T-helper 1 cell treated with Interleukin-12 subunit alpha and Interleukin-12 subunit beta and Interleukin-4 antibody, amounts not matched to agents 30 μg/mL and 1 μg/mL, for 36 hours (primary cell): ENCODE data around the gene LARGE1.

Experiments used
- H3K27ac Mint-ChIP-seq: one replicate; pipeline ENCODE4 v1.8.0; 2021; ENCODE audit warnings: mild to moderate bottlenecking, mixed read lengths
- H3K27me3 Mint-ChIP-seq: one replicate; pipeline ENCODE4 v1.8.0; 2021; ENCODE audit warnings: low read depth, mixed read lengths
- H3K36me3 Mint-ChIP-seq: one replicate; pipeline ENCODE4 v1.8.0; 2021; ENCODE audit warnings: low read depth, mixed read lengths
- H3K4me1 Mint-ChIP-seq: one replicate; pipeline ENCODE4 v1.8.0; 2021; ENCODE audit warnings: low read depth, mixed read lengths
- H3K4me3 Mint-ChIP-seq: one replicate; pipeline ENCODE4 v1.8.0; 2021; ENCODE audit warnings: mild to moderate bottlenecking, moderate library complexity, mixed read lengths
- H3K9me3 Mint-ChIP-seq: one replicate; pipeline ENCODE4 v1.8.0; 2021; ENCODE audit warnings: mixed read lengths

Gene LARGE1

DNA sequence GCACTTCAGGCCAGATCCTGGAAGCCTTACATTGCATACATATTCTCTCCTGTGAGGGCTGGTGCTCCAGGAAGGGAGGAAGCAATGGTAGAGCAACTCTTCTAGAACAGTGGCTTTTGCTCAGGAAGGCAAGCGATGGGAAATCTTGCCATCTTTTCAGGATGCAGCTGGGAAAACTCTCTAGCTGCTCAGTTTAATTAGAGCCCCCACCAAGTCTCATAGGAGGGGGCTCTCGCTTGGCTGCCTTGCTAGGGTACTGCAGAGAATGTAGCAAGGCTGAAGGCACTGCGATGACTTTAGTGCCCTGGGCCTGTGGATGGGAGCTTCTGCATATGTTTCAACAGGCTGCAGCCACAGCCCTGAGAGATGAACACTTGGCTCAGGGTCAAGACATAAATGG, 504.9 kb downstream of the LARGE1 start:
- Mint-ChIP-seq H3K27ac (no peak overlapping the region), H3K36me3 (no peaks in the 10 kb centered on the region), H3K4me3 (no peak overlapping the region), H3K27me3 (no peaks in the 10 kb centered on the region), H3K4me1 (no peaks in the 10 kb centered on the region), H3K9me3 (peaks cover 28% of the 10 kb centered on the region)

DNA sequence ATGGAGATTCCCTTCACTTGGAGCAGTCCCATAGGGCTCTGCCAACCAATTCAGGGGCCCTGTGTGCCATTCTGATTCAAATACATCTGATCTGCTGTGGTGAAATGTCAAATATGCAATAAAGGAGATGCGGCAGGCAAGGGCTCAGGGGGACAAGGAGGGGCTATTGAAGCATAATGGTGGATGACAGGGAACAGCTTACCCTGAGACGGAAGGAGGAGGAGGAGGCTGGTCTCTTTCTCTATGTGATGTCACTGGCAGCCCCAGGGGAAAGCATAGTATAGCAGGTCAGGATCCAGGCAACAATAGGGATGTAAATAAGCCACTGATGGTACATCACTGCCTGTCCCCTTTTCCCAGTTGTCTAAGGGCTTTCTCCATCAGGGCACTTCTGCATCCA, 511.2 kb downstream of the LARGE1 start:
- no peaks in the 10 kb centered on the region for H3K4me1 Mint-ChIP-seq
- no peak overlapping the region for H3K4me3 Mint-ChIP-seq
- H3K9me3 Mint-ChIP-seq: peaks cover 18% of the 10 kb centered on the region
- no peaks in the 10 kb centered on the region for H3K27me3 Mint-ChIP-seq
- H3K27ac Mint-ChIP-seq: no peak overlapping the region
- no peaks in the 10 kb centered on the region for H3K36me3 Mint-ChIP-seq

DNA sequence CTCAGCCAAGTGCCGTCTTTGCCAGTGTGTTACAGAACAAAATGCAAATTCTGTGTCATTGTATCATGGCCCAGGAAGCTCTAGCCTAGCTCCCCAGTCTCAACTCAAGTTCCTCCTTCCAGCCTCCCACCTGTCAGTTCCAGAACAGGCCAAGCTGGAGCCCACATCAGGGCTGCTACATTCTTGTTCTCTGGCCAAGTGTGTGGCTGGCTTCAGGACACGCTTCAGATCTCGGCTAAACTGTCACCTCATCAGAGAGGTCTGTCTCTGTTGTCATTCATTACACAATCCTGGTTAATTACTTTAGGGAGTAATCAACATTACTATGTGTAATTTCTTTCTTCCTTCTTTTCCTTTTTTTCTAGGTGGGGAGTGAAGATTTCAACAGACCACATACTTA, 515.1 kb downstream of the LARGE1 start:
- Mint-ChIP-seq H3K27ac (no peak overlapping the region), H3K36me3 (no peaks in the 10 kb centered on the region), H3K4me1 (no peaks in the 10 kb centered on the region), H3K27me3 (no peaks in the 10 kb centered on the region), H3K4me3 (no peak overlapping the region), H3K9me3 (peaks cover 20% of the 10 kb centered on the region)

DNA sequence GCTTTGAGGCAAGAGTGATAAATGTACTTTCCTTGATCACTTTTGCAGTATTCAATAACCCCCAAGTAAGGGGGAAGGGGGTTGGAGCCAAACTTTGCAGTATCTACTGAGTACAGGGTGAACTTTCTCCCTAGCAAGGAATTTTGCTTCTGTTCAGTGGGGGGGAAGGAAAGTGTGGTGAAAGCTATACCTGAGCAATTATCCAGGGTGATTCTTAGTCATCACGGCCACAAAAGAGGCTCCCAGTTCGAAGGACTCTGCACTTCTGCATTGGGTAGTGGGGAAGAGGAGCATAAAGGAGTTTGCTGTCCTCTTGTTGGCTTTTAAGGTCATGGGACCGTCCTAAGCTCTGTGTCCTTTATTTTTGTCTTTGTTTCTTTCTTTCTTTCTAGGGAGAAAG, 515.6 kb downstream of the LARGE1 start:
- H3K27me3 Mint-ChIP-seq: no peaks in the 10 kb centered on the region
- H3K36me3 Mint-ChIP-seq: no peaks in the 10 kb centered on the region
- peaks cover 23% of the 10 kb centered on the region for H3K9me3 Mint-ChIP-seq
- no peak overlapping the region for H3K27ac Mint-ChIP-seq
- no peak overlapping the region for H3K4me3 Mint-ChIP-seq
- no peaks in the 10 kb centered on the region for H3K4me1 Mint-ChIP-seq

DNA sequence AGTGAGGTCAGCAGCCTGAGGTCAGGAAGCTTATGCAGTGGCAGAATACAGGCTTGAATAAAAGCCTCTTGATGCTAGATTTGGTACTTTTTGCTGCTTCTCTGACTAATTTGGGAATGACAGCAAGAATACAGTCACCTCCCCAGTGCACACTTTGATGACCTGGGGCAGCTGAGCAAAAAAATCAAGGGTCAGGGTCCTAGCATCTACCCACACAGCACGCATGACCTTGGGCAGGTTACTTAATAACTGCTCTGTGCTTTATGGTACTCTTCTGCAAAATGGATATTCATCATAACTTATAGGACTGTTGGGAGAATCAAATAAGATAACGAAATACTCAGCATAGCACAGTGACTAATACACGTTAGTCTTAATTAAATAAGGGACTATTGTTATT, 518.0 kb downstream of the LARGE1 start:
- Mint-ChIP-seq H3K4me1 (no peaks in the 10 kb centered on the region), H3K27ac (no peak overlapping the region), H3K4me3 (no peak overlapping the region), H3K27me3 (no peaks in the 10 kb centered on the region), H3K9me3 (peaks cover 25% of the 10 kb centered on the region), H3K36me3 (no peaks in the 10 kb centered on the region)

DNA sequence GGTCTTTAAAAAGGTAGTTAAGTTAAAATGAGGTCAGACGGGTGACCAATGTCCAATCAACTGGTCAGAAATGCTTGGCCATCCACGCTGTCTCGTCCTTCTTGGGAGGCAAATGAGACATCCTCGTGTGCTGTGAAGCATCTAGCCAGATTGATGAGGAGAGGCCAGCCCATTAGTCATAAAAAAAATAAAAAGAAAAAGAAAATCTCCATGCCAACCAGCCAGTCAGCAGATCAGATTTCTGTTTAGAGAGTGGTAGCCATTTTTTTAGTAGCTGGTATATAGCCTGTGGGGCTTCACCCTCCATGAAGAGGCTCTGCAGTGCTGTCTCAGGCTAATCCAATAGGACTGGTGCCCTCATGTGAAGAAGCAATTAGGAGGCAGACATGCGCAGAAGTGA, 519.0 kb downstream of the LARGE1 start:
- H3K36me3 Mint-ChIP-seq: no peaks in the 10 kb centered on the region
- H3K4me1 Mint-ChIP-seq: no peaks in the 10 kb centered on the region
- H3K4me3 Mint-ChIP-seq: no peak overlapping the region
- no peaks in the 10 kb centered on the region for H3K27me3 Mint-ChIP-seq
- H3K27ac Mint-ChIP-seq: no peak overlapping the region
- peaks cover 22% of the 10 kb centered on the region for H3K9me3 Mint-ChIP-seq

DNA sequence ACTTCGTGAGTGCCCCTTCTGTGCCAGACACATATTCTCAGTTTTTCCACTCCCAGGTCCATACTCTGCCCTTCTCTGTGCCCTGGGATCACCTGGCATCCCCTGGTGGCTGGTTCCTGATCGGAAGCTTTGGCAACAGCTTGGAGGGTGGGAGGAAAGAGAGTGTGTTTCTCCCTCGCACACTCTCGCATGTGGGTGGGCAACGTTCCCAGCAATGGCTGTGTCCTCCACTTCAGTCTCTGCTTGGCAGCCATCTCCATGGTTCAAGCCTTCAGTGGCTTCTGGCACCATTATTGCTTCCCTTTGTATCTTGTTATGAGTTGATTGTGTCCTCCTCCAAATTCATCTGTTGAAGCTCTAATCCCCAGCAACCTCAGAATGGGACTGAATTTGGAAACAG, 519.4 kb downstream of the LARGE1 start:
- Mint-ChIP-seq H3K36me3 (no peaks in the 10 kb centered on the region), H3K9me3 (peaks cover 18% of the 10 kb centered on the region), H3K27ac (no peak overlapping the region), H3K4me3 (no peak overlapping the region), H3K4me1 (no peaks in the 10 kb centered on the region), H3K27me3 (no peaks in the 10 kb centered on the region)

DNA sequence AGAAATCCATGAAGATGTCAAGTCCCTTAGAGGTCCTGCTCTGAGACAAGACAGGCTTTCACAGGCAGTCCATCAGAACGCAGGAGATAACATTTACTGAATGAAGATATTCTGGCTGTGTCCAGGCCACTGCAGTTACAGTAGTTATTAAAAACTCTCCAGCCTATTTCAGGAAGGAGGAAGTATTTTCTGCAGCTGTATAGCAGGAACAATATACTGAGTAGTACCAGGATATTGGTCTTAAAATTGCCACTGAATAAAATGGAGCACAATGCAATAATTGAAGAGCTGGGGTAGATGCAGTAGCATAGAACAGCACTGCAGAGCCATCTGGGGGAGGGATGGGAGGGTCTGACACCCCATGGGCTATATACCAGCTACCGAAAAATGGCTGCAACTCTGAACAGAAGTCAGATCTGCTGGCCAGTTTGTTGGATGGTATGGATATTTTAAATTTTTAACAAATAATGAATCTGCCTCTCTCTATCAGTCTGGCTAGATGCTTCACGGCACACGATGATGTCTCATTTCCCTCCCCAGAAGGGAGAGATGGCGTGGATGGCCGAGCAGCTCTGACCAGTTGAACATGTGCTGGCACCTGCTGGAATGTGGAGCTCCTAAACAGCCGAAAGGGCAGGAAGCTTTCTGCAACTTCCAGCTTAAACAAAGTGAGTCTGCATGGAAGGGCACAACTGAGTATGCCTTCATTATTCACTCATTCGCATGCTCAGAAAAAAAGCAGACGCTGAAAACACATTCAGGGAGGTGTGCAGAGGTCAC, 520.0 kb downstream of the LARGE1 start:
- Mint-ChIP-seq H3K4me1 (no peaks in the 10 kb centered on the region), H3K4me3 (no peak overlapping the region), H3K27ac (no peak overlapping the region), H3K27me3 (no peaks in the 10 kb centered on the region), H3K36me3 (no peaks in the 10 kb centered on the region), H3K9me3 (peaks cover 18% of the 10 kb centered on the region)

DNA sequence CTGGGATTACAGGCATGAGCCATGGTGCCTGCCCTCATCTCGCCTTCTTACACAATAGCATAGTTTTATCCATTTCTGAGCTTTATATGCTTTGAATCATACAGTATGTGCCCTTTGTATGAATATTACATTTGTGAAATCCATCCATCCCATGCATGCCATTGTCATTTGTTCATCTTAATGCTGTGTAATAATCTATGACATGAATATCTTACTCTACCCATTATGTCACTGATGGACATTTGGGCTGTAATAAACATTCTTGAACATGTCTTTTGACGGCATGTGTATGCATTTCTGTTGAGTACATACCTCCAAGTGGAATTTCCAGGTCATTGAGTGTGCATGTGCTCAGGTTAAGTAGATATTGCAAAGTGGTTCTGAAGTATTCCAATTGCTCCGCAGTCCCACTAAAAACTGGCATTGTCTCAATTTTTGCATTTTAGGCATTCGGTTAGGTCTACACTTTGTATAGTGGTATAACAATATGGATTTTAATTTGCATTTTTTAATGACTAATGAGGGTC, 522.8 kb downstream of the LARGE1 start:
- no peaks in the 10 kb centered on the region for H3K36me3 Mint-ChIP-seq
- peaks cover 18% of the 10 kb centered on the region for H3K9me3 Mint-ChIP-seq
- no peak overlapping the region for H3K27ac Mint-ChIP-seq
- no peaks in the 10 kb centered on the region for H3K27me3 Mint-ChIP-seq
- no peak overlapping the region for H3K4me3 Mint-ChIP-seq
- no peaks in the 10 kb centered on the region for H3K4me1 Mint-ChIP-seq

DNA sequence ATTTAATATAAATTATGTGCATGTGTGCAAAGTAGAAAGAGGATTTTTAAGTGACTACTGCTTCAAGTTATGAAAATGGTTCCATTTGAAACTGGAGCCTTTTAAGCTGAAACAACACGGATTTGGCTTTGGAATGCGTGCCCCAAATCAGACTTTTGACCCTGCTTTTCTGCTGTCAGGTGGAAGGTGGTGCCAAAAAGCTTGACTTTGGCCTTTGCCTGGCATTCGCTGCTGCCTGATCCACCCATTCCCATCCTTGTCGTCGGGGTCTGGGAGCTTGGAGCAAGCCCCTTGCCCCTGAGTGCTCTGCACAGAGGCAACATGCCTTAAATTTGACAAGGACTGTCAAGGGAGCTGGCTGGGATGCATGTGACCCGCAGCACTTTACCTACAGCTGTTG, 526.8 kb downstream of the LARGE1 start:
- Mint-ChIP-seq H3K9me3 (peaks cover 12% of the 10 kb centered on the region), H3K27ac (no peak overlapping the region), H3K27me3 (no peaks in the 10 kb centered on the region), H3K4me3 (no peak overlapping the region), H3K4me1 (no peaks in the 10 kb centered on the region), H3K36me3 (no peaks in the 10 kb centered on the region)

DNA sequence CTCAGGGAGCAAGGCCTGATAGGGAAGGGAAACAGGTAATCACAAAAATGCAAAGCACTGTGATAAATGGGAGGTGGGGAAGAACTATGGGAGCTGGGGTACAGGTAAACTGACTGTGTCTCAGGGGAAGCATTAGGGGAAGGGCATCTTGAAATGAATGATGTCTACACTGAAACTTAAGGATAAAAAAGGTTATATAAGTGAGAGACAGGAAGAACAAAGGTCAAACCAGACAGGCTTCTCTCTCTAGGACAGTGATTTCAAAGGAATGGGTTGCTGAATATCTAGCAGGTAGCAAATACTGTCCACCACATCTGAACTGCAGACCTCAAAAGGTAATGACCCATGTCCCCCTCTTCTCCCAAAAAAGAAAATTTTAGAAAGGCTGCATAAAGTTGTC, 529.0 kb downstream of the LARGE1 start:
- H3K4me3 Mint-ChIP-seq: no peak overlapping the region
- H3K27ac Mint-ChIP-seq: no peak overlapping the region
- H3K9me3 Mint-ChIP-seq: peaks cover 8% of the 10 kb centered on the region
- H3K4me1 Mint-ChIP-seq: no peaks in the 10 kb centered on the region
- no peaks in the 10 kb centered on the region for H3K27me3 Mint-ChIP-seq
- H3K36me3 Mint-ChIP-seq: no peaks in the 10 kb centered on the region

DNA sequence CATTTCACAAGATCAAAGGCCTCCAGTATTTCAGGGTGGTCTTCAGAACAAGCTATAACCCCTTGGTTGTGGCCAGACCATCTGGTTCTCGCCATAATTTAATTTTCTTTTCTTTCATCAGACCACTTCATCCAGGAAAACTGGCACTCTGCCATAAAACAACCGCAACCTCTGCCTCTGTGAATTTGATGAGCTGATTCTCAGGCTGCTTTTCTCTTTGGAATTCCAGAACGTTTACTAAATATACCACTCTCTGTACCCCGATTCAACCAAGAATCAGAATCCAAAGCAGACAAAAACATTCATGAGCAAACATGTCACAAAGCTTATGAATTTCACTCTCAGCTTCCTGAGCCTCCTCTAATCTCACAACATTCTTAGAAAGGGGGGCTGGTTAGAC, 530.3 kb downstream of the LARGE1 start:
- no peaks in the 10 kb centered on the region for H3K27me3 Mint-ChIP-seq
- peaks cover 8% of the 10 kb centered on the region for H3K9me3 Mint-ChIP-seq
- H3K27ac Mint-ChIP-seq: no peak overlapping the region
- H3K36me3 Mint-ChIP-seq: no peaks in the 10 kb centered on the region
- no peak overlapping the region for H3K4me3 Mint-ChIP-seq
- H3K4me1 Mint-ChIP-seq: no peaks in the 10 kb centered on the region

DNA sequence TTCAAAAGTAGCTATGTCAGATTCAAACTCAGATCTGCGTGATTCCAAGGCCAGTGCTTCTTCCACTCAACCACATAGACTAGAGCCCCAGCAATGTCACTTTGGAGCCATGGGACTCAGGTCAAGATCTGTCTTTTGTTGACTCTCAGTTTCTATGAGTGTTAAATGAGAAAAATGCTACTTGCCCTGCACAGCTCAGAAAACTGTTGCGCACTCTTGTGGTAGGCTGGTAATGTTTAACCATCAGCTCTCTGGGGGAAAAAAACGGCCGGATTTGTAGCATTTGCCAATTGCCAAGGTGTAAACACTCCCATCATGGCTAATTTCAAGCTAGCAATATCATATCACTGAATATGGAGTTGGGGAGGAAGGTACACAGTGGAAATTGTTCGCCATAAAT, 534.0 kb downstream of the LARGE1 start:
- H3K9me3 Mint-ChIP-seq: peaks cover 8% of the 10 kb centered on the region
- H3K27ac Mint-ChIP-seq: no peak overlapping the region
- H3K4me1 Mint-ChIP-seq: no peaks in the 10 kb centered on the region
- H3K36me3 Mint-ChIP-seq: no peaks in the 10 kb centered on the region
- H3K27me3 Mint-ChIP-seq: no peaks in the 10 kb centered on the region
- H3K4me3 Mint-ChIP-seq: no peak overlapping the region

DNA sequence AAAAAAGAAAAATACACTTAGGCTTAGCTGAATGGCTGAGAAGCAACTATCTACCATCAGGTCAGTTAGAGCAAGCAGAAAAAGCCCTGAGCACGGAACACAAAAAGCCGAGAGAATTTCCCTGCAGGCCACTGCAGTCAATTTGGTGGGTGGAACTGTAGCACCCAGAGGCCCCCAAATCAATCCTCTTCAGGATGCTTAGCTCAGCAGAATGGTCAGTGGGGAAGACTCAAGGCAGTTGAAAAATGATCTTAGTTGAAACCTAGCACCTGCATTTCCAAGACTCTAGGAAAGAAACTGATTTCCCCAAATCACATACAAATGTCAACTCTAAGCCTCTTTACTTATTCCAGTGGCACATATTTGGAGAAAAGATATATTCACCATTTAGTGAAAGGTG, 534.7 kb downstream of the LARGE1 start:
- no peaks in the 10 kb centered on the region for H3K27me3 Mint-ChIP-seq
- peaks cover 5% of the 10 kb centered on the region for H3K9me3 Mint-ChIP-seq
- H3K36me3 Mint-ChIP-seq: no peaks in the 10 kb centered on the region
- H3K4me3 Mint-ChIP-seq: no peak overlapping the region
- no peaks in the 10 kb centered on the region for H3K4me1 Mint-ChIP-seq
- H3K27ac Mint-ChIP-seq: no peak overlapping the region

DNA sequence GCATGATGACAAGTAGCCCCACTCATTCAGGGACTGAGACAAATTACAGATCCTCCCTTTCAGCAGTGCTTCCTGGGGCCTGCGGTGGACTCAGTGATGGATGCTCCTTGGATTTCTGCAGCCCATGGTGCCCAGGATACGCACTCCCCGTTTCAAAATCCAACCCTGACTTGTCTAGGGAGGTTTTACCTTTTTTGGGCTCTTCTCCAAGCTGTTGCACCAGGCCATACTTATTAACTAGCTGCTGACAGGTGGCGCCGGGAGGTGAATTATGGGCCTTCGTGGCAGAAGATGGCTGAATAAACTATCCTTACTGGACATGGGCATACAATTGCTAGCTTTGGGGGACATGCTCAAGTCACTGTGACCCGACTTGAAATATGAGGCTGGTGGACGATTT, 537.8 kb downstream of the LARGE1 start:
- H3K4me1 Mint-ChIP-seq: no peaks in the 10 kb centered on the region
- no peaks in the 10 kb centered on the region for H3K27me3 Mint-ChIP-seq
- no peak overlapping the region for H3K4me3 Mint-ChIP-seq
- H3K9me3 Mint-ChIP-seq: peaks cover 11% of the 10 kb centered on the region
- H3K36me3 Mint-ChIP-seq: no peaks in the 10 kb centered on the region
- H3K27ac Mint-ChIP-seq: no peak overlapping the region
